GM21515 (cell line): Measurements from ENCODE around the gene LDHD.
"Not testable (repeated sequence)": the region's sequence is repeated elsewhere in the genome, so short reads cannot be mapped to it uniquely, and the experiment has no call there.

Experiments used
- ATAC-seq: cut with Tn5 transposase; IDR thresholded peaks from one replicate; pipeline ENCODE4 v1.9.1; 2021; ENCODE audit not compliant: unreplicated experiment

The LDHD gene

GRCh38 chr16:75100603-75100990 is 16.0 kb downstream of the LDHD start:
- ATAC-seq, result no peak

GRCh38 chr16:75099738-75100602 is 16.6 kb downstream of the LDHD start:
- ATAC-seq, result no peak

GRCh38 chr16:75099075-75099667 is 17.4 kb downstream of the LDHD start:
- no peak for ATAC-seq

GRCh38 chr16:75097941-75098901 is 18.4 kb downstream of the LDHD start:
- ATAC-seq, result no peak

- ATAC-seq, result no peak
These were observed 19.3 kb downstream of the LDHD start for GRCh38 chr16:75097191-75097761.

- ATAC-seq, result no peak
These were observed 19.9 kb downstream of the LDHD start for GRCh38 chr16:75096656-75097055.

- ATAC-seq, result no peak
These were observed 21.4 kb downstream of the LDHD start for GRCh38 chr16:75095204-75095621.

- ATAC-seq, result no peak
These were observed 22.7 kb downstream of the LDHD start for GRCh38 chr16:75093598-75094540.

- ATAC-seq, result no peak
These were observed 23.8 kb downstream of the LDHD start for GRCh38 chr16:75092777-75093176.

- not testable (repeated sequence) for ATAC-seq
These were observed 25.0 kb downstream of the LDHD start for GRCh38 chr16:75091619-75092018.

- not testable (repeated sequence) for ATAC-seq
These were observed 25.7 kb downstream of the LDHD start for GRCh38 chr16:75090899-75091298.

- no peak for ATAC-seq
These were observed 26.9 kb downstream of the LDHD start for GRCh38 chr16:75089486-75090202.

- no peak for ATAC-seq
These were observed 27.6 kb downstream of the LDHD start for GRCh38 chr16:75088934-75089333.

- no peak for ATAC-seq
These were observed 28.4 kb downstream of the LDHD start for GRCh38 chr16:75088216-75088615.

- no peak for ATAC-seq
These were observed 29.1 kb downstream of the LDHD start for GRCh38 chr16:75087375-75087979.

- no peak for ATAC-seq
These were observed 29.7 kb downstream of the LDHD start for GRCh38 chr16:75086688-75087374.

GRCh38 chr16:75086281-75086680 is 30.3 kb downstream of the LDHD start:
- ATAC-seq, result no peak

GRCh38 chr16:75085556-75085955 is 31.0 kb downstream of the LDHD start:
- ATAC-seq, result no peak
